Thyroid gland (tissue), 4 donors: ENCODE results near the gene CLDN12.

Source experiments
- POLR2A ChIP-seq, 2 donors: fragments of 450-650 bp; IDR thresholded peaks; one replicate each; pipeline ENCODE4 v1.6.1; 2017; ENCODE audit warnings: antibody characterized with exemption in 2 of 2, mild to moderate bottlenecking in 2 of 2, moderate library complexity in 1 of 2
- TF ChIP-seq, protein P1 (sequence below), 6 experiments: fragments of 200-600 bp in 3 of 6; fragments of 450-650 bp in 3 of 6; sonication (generic) in 3 of 6; IDR thresholded peaks; one replicate each; pipeline ENCODE4 v1.5.1; 2016 to 2019; ENCODE audit warnings: antibody characterized with exemption in 6 of 6, mild to moderate bottlenecking in 2 of 6, inconsistent platforms in 1 of 6, moderate library complexity in 1 of 6

DNA sequence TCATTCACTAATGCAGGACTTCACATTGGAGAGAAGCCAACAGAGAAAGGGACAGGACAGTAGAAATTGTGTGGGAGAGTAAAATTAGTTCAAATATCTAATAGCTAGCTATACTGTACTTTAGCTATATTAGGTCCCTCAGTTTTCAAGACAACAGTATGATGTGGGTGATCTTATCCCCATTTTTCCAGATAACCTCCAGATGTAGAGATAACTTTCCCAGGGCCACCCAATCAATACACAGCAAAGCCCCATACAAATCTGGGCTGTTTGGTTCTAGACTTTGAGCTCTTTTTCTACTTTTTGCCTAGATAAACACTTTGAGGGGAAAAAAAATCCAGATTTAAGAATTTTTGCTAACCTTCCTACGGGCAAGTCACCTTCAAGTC, 482 bp upstream of the CLDN12 start:
- TF ChIP-seq, protein P1, sequence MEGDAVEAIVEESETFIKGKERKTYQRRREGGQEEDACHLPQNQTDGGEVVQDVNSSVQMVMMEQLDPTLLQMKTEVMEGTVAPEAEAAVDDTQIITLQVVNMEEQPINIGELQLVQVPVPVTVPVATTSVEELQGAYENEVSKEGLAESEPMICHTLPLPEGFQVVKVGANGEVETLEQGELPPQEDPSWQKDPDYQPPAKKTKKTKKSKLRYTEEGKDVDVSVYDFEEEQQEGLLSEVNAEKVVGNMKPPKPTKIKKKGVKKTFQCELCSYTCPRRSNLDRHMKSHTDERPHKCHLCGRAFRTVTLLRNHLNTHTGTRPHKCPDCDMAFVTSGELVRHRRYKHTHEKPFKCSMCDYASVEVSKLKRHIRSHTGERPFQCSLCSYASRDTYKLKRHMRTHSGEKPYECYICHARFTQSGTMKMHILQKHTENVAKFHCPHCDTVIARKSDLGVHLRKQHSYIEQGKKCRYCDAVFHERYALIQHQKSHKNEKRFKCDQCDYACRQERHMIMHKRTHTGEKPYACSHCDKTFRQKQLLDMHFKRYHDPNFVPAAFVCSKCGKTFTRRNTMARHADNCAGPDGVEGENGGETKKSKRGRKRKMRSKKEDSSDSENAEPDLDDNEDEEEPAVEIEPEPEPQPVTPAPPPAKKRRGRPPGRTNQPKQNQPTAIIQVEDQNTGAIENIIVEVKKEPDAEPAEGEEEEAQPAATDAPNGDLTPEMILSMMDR (IDR thresholded peaks at IDR 0.05), result no peak
- TF ChIP-seq POLR2A (IDR thresholded peaks at IDR 0.05), result no peak
